IPS-NIHi7 (cell line): ENCODE data around the gene FOXP1.

Experiments
- DNase-seq: peaks from one replicate; pipeline ENCODE4 v3.0.0; 2012; ENCODE audit warnings: mixed read lengths; ENCODE audit errors: extremely low spot score

FOXP1 gene

GRCh38 chr3:71129611-71130431, 453.7 kb downstream of the FOXP1 start:
- DNase-seq: no peak

- DNase-seq: no peak
These were observed 454.6 kb downstream of the FOXP1 start for GRCh38 chr3:71128961-71129360.

- DNase-seq: no peak
These were observed 455.7 kb downstream of the FOXP1 start for GRCh38 chr3:71127844-71128243.

DNA sequence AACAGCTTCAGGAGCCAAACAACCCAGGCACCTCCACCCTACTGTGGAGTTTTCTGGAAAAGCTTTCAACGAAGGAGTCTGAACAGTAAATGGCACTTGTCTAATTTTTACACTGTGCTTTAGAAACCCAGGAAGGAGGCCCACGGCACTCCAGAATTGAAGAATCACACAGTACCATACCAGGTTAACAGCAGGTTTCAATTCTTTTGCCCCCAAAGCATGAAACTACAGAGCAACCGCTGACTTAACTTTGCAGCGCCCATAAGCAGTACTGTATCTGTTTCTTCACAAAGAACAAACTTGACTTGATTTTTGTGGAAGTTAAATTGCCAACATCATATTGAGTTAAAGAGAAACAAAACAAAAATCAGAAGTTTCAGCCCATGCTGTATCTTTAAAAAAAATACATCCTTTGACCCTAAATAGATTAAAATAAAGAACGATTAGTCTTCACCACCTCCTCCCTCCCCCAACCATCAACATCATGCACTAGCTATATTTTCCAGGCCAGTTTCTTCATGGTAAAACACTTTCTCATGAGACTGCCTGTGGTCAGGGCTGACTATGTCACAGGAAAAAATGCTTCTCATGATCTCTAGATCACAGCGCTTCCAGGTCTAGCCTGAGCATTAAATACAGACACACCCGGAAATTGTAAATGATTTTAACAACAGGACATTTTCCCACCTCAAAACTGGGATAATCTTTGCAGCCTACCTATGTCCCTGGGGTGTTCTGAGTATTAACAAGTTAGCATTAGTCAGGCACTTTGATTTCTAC, 456.3 kb downstream of the FOXP1 start:
- DNase-seq: no peak

DNA sequence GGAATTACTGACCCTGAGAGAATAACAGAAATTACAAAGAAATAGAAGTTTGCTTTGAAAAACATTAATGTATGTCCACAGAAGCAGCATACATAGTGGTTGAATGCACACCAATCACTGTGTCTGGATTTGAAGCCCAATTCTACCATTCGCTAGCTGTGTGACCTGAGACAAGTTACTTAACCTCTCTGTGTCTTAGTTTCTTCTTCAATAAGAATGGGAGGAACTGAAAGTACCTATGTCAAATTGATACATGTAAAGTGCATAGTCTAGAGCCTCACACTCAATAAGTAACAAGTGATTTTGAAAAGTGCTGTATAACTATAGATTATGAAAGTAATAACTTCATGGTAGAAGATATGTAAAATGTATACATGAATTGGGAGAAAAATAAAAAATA, 457.8 kb downstream of the FOXP1 start:
- no peak for DNase-seq

DNA sequence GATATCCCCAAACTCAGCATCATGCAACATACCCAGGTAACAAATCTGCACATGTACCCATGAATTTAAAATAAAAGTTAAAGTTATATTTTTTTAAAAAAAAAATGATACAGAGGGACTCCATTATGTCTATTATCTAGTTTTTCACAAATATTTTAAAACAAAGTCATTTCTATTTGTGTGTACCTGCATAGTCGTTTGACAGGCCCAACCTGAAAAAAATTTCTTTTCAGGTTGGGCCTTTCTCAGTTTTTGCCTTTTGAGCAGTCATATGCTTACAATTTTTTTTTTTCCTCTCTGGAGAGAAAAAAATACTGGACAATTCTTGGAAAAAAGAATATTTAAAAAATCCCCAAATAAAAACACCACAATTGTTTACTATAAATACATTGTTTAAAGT, 459.5 kb downstream of the FOXP1 start:
- DNase-seq: no peak

- DNase-seq: no peak
These were observed 460.9 kb downstream of the FOXP1 start for GRCh38 chr3:71122641-71123040.

DNA sequence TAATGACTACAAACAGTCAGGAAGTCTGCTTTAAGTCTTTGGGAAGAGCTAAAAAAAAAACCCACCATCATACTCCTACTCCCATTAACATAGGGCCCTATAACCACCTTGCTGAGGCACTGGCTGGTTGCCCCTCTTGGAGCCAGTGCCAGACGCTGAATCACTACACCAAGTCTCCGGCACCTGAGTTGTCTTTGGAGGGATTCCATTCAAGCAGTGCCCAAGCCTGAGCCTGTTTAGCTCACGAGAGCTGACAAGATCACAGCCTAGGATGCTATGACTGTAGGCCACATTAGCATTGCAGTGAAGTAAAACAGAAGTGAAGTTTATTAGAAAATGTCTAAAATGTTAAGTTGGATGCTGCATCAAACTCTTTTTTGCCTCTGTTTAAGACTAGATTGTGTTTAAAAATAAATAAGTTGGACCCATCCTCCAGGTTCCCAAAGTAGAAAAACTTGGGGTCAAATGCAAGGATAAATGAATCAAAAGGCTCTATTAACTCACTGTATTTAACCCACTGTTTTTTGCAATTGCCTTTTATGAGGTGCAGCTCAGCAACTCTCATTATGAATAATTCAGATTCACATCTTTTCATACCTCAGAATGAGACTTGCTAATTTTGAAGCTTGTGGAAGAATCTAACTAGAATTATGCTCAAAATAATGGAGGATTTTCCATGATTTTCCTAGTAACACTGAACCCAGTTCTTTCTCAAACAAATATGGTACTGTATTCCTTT, 461.9 kb downstream of the FOXP1 start:
- no peak for DNase-seq

DNA sequence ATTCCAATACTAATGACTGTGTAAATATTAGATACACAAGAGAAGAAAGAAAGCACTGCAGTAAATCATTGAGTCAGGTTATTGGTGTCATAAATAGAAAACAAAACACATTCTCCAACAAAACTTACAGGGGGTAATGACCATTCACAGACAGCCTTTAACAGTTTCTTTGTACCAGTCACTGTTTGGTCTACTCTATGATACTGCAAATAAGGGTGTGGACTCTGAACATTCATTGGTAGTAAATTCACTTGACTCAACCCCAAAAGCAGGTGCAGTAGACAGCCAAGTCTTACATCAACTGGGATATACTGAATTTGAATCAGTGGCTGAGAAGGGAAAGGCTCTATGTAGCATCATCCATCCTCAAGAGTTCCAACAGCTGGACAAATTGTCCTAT, 463.5 kb downstream of the FOXP1 start:
- DNase-seq: no peak

DNA sequence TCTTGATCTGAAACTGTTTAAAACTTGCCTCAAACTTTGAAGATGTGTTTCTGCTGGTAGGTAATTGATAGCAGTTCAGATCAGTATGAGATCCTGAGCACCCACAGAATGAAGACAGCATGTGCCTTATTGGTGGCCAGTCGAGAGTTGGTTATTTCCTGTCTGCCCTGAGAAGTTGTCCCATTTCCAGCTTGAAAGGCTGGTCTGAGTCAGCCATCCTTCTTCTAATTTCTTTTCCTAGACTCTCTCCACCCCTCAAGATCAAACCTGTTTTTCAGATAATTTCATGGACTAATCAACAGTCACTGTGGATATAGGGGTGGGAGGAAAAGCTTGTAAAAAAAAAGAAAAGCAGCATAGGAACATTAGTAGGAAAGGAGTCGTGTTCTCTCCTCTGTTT, 464.4 kb downstream of the FOXP1 start:
- no peak for DNase-seq

- DNase-seq: no peak
These were observed 465.1 kb downstream of the FOXP1 start for GRCh38 chr3:71118436-71118835.

GRCh38 chr3:71117572-71118247, 465.8 kb downstream of the FOXP1 start:
- DNase-seq: no peak

- DNase-seq: no peak
These were observed 468.9 kb downstream of the FOXP1 start for GRCh38 chr3:71114610-71115009.

DNA sequence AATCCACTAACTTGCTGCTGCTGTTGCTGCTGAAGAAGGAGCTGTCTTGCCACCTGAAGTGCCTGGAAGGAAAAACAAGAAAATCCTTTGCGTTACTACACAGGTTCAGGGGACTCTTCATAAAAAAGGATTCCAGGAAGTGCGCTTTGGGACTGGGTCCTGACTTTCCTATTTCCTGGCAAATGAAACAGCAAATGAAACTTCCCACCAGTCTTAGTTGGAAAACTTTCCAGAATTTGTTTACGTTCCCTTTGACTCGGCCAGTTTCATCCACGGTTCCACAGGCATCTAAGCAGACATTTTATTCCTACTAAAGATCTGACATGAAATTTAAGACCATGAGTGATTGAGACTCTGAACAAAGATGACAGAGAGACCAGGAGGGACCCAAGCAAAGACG, 471.0 kb downstream of the FOXP1 start:
- no peak for DNase-seq

DNA sequence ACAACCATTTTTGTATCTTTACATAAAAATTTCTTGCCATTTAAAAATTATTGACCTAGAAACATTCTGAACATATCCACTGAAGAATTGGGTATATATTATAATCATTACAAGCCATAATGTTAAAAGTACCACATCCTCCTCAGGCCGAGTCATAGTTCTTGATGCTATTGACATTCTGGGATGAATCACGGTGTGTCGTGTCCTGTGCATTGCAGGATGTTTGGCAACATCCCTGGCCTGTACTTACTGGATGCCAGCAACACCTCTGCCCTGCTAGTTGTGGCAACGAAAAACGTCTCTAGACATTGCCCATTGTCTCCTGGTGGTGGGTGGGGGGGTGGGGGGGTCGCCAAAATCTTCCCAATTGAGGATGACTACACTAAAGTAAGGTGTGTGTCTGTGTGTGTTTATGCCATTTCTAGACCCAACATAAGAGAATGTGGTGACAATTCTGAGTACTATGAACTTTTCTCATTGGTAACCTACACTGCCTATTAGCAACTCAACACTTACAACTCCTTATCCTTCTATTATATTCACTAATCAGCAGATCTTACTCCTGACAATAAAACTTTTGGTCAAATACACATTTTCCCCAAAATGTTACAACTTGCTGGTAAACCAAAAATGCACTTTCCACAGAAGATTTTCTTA, 471.6 kb downstream of the FOXP1 start:
- no peak for DNase-seq

DNA sequence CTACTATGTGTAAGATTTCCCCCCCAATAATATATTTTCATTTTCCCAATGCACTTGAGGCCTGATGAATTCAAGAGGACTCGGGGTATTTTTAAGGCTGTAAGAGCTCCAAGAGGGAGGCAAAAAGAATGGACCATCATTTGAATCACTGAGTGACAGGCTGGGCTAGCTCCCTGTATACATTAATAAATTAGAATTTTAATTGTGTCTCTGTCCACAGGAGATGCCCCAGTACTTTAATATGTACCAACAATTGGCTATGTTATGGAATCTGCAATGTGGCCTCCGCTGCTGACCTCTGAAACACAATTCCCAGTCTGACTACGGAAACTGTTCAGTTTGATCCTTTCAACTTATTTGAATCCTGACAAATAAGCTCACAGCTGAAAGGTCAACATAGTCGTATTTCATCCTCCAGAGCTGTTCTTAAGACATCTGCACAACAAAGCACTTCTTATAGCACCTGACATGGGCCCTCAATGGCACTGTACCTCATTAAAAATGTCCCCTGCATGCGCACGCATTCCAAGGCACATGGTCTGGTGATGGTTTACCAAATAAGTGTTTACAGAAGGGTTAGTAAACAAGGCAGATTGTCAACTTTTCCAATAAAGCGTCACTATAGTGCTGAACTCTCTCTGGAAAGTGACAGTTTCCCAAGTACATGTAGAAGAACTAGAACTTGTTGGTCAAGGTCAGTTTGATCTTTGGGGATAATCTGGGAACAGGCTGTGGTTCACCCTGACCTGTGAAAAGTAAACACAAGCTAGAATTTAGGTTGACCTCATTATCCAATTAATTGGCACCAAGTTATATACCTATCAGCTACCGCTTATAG, 472.9 kb downstream of the FOXP1 start:
- DNase-seq: no peak

DNA sequence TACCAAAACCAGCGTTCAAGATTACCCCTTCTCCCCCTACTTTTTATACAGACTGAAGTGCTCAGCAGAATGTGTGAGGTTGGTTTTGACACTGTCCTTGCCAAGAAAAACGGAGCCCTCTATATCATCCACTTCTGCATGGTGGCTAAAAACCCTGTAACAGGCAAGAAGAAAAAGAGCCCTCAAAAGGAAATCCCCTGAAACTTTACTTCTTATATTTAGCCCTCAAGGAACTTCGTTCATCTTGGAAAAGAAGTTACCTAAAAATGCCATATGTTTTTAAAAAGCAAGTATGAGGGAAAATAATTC, 473.6 kb downstream of the FOXP1 start:
- DNase-seq: no peak

DNA sequence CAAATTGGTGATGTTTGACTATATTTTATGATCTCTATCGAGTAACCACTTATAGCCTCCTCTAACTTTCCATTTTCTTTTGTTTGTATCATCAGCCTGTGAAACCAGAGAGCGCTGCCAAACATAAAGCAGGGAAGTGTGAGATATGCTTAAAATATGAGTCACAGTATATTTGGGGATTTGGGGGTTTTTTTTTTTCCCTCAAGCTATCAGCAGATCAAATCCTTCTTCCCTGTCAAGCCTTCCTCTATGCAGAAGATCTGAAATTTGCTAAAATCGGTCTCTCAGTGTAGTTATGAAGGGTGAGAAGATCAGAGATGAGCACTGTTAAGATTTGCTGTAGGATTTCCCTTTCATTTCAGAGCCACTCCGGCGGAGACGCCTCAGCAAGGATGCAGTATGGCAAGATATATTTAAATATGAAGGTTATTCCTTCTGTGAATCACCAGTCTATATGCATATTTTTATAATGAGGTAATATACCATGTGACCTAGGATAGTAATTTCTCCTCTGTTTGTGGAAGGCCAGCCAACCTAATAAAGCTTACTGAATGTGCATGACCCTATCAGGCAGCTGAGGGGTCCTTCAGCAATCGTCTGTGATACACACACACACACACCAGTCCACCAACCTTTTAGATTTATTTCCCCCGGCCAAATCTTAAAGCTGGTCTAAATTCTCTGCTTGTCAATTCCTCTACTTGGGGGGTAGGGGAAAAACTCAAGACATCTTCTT, 474.1 kb downstream of the FOXP1 start:
- DNase-seq: no peak

GRCh38 chr3:71107926-71108325, 475.6 kb downstream of the FOXP1 start:
- no peak for DNase-seq

GRCh38 chr3:71104976-71105375, 478.6 kb downstream of the FOXP1 start:
- DNase-seq: no peak
